Right ventricle myocardium inferior (tissue), 1 donor: ENCODE measurements around the gene DNM3. TPM values are rescaled to one million over a fixed set of nuclear protein-coding genes. Genes with fewer than 3 reads are reported as not detected.

Experiments
- ATAC-seq: fragments of 200-7000 bp; cut with Tn5 transposase; one replicate; pipeline ENCODE4 v1.9.1; 2020; ENCODE audit warnings: mild to moderate bottlenecking, moderate library complexity
- DNase-seq: peaks from one replicate; pipeline ENCODE4 v3.0.0; 2021; ENCODE audit errors: missing footprints
- intact Hi-C: fragments of 100-400 bp; cut with DNase I; formaldehyde crosslinking; loops from one replicate; pipeline ENCODE4 v1.11.0; 2022
- total RNA-seq: library from RNA; stranded (reverse); fragmentation: NEBNext Ultra II Directional; extraction: Animal tissue kit (Norgen Biotek cat#: 25700); gene quantifications from one replicate; pipeline ENCODE4 v1.2.1, GENCODE V29; 2021
- donor health status: DM: no; HTN: yes; CAD: no; lungs with severe emphysema.

DNM3 gene
- total RNA-seq, 1 donor from 2014 or later: 1.8 TPM

- ATAC-seq: no peak
- DNase-seq: no peak
- intact Hi-C loops: no loop called here
Measured at GRCh38 chr1:172255223-172255560, 413.9 kb downstream of the DNM3 start.

GRCh38 chr1:172265905-172266304, 424.6 kb downstream of the DNM3 start:
- ATAC-seq (no peak), DNase-seq (no peak)
- intact Hi-C loops: no loop called here

- ATAC-seq: no peak
- intact Hi-C loops: no loop called here
- no peak for DNase-seq
Measured at GRCh38 chr1:172266528-172267174, 425.4 kb downstream of the DNM3 start.

DNA sequence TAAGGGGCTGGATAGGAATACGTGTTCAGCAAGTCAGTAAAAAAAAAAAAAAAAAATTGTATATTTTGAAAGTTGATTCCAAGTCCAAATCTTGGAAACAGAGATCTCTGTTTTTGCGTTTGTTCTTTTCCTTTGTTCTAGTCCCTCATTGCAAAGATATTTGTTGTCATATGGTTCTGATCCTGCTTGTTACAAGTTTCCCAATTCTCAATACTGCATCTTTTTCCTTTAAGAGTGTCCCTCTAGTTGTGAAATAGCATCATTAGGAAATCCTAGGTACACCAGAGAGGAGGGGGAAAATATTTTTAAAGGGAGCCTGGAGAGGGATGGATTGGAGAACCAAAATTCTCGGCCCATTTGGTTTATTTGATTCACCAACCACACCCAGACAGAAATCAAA, 426.9 kb downstream of the DNM3 start:
- DNase-seq: no peak
- ATAC-seq: no peak
- intact Hi-C loops: no loop called here

GRCh38 chr1:172269084-172269483, 427.8 kb downstream of the DNM3 start:
- intact Hi-C loops: no loop called here
- ATAC-seq (no peak), DNase-seq (no peak)

DNA sequence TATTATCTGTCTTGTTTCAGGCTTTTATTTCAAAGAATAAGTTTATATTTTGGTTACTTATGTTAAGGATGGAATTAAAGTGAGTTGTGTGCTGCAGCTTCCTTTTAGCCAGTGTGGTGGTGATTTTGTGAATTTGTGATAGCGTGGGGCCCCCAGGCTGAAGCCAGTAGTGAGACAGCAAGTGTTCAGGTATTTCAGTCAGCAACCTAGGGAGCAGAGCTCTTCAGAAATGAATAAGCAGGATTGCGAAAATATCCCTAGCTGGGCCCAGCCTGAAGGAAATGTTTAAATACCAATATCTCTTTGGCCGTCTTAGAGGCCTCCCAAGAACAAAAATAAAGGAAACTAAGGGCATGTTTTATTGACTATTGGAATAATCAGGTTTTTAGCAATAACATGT, 428.3 kb downstream of the DNM3 start:
- no peak for ATAC-seq
- intact Hi-C loops: no loop called here

GRCh38 chr1:172270605-172271004, 429.3 kb downstream of the DNM3 start:
- no peak for ATAC-seq

More for the DNA sequence above, 428.3 kb downstream of the DNM3 start:
- DNase-seq: no peak

DNA sequence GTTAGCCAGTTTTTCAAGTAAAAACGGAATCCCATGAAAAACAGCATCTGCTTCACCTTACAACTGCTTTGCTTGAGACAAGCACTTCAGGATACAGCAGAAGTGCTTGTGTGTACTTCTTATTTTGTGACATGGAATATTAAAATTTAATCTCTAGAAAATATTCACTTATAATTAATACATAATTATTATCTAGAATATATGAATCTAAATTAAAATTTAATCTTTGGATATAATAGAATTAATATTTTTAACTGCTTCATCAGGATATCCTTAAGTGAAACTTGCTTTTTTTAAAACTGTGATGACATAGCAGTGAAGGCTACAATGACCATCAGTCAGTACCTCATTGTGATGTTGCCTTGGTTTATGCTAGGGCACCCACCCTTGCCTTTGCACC, 430.8 kb downstream of the DNM3 start:
- intact Hi-C loops: no loop called here
- no peak for DNase-seq
- ATAC-seq: no peak

More at GRCh38 chr1:172270605-172271004, 429.3 kb downstream of the DNM3 start:
- DNase-seq: no peak
- intact Hi-C loops: no loop called here

DNA sequence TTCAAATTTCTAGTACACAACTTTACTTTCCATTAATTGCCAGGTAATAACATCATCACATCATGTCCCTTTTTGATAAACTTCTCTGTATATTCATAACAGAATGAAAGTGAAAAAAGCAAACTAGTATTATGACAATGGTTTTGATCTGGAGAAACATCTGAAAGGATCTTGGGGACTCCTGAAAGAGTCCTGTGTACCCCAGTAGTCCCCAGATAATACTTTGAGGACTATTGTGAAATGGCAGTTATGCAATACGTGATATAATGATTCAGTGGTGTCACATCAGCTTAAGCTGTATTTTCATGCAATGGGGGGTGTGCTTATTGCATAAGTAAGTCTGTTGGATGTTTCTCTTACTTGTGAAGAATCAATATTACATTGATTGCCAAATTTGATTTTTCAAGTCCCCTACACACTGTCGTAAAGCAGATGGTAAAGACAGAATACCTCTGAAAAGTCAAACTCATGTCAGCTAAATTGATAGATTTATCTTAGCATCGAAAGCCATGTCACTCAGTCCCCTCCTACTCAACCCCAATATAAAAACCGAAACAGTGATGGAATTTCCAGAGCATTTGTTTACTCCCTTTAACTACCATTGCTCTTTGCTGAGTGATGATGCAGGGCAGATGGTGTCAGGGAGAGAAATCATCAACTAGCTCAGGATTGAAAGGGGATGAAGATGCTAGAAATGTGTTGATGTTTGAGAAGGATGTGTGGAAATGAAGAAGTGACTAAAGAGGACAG, 432.5 kb downstream of the DNM3 start:
- DNase-seq: no peak
- peak; percentile 75 for ATAC-seq
- intact Hi-C loops: no loop called here

- intact Hi-C loops: no loop called here
Measured at GRCh38 chr1:172275478-172275877, 434.2 kb downstream of the DNM3 start.

GRCh38 chr1:172276120-172276818, 435.0 kb downstream of the DNM3 start:
- DNase-seq: no peak
- ATAC-seq: no peak
- intact Hi-C loops: no loop called here

More at GRCh38 chr1:172275478-172275877, 434.2 kb downstream of the DNM3 start:
- no peak for DNase-seq
- no peak for ATAC-seq

GRCh38 chr1:172277275-172277674, 436.0 kb downstream of the DNM3 start:
- no peak for DNase-seq
- intact Hi-C loops: no loop called here
- no peak for ATAC-seq

DNA sequence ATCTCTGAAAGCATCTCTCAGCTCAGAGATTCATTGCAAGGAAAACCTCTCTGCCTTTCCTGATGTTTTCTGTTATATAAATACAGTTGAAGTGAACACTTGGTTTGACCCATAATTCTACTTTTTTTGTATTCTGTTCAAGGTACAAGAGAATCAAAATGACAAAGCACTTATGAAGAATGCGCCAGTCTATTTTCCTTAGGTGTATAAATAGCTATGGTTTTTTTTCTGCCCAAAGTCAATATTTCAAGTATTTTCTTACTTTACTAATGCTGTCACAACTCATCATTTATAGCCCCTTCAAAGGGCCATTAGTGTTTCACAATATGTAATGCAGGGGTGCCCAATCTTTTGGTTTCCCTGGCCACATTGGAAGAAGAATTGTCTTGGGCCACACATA, 436.7 kb downstream of the DNM3 start:
- no peak for ATAC-seq
- intact Hi-C loops: no loop called here

DNA sequence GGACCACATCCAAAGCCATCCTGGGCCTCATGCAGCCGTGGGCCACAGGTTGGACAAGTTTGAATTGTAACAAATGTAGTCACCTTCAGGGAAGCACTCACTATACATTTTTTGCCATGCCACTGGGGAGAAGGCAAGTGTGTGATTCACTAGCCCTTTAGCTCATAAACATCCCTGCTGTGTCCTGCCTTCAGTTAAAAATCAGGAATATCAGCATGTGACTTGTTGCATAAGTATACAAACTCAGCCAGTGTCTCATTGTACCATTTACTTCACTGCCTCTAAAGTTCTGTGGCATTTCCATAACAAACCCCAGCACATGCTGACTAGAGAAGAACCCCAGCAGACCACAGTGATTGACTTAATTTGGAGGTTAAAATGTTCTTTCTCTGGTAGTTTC, 437.2 kb downstream of the DNM3 start:
- intact Hi-C loops: no loop called here
- DNase-seq (no peak), ATAC-seq (no peak)

More for the DNA sequence above, 436.7 kb downstream of the DNM3 start:
- DNase-seq: no peak

DNA sequence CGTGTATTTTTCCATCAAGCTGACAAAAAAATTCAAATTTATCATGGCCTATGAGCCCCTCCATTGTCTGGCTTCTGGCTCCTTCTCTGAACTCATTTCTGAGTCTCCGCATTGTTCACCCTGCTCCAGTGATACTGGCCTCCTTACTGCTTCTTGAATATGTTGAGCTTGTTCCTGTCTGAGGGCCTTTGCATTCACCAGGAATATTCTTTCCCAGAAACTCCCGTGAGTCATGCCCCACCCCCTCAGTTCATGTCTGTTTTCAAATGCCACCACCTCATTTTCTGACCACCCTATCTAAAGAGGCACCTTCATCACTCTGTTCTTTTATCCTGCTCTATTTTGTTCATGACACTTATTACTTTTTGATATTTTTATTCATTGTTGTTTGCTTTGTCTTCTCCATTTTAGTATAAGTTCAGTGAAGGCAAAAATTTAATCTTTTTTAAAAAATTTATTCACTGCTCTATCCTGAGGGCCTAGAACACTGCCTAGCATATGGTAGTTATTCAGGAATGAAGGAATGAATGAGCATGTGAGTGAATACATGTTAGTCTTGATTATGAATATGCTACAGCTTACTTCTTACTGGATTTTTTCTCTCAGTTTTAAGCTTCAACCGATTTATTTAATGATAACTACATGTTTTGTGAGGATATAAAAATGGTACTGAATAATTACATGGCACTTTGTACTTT, 438.8 kb downstream of the DNM3 start:
- no peak for ATAC-seq
- DNase-seq: no peak

GRCh38 chr1:172283766-172284165, 442.5 kb downstream of the DNM3 start:
- no peak for DNase-seq
- ATAC-seq: no peak
- intact Hi-C loops: loop anchor here (10.0 kb wide), 1 partner anchor 119 kb away; no protein-coding TSS in a partner anchor

More for the DNA sequence above, 438.8 kb downstream of the DNM3 start:
- intact Hi-C loops: loop anchor here (10.0 kb wide), 1 partner anchor 115 kb away; no protein-coding TSS in a partner anchor

DNA sequence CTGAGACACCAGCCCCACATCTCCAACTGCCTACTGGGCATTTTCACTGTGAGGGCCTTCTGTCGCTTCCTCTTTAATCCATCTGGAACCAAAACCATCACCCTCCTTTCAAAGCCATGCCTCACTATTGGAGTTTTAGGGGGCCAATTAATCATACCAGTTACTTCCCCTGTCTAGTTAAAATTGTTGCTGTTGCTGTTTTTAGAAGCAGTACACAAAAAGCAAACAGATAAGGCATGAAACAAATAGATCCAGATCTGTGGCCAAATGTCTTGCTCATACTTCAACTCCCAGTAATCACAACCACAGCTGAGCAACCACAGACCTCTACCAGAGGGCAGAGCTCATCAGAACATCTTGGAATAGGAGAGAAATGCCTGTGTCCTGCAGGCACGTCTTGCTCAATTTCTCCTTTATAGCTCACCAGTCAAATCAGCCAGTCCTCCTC, 445.4 kb downstream of the DNM3 start:
- intact Hi-C loops: loop anchor here (10.0 kb wide), 1 partner anchor 122 kb away; no protein-coding TSS in a partner anchor
- DNase-seq (no peak), ATAC-seq (peak; percentile 87)

DNA sequence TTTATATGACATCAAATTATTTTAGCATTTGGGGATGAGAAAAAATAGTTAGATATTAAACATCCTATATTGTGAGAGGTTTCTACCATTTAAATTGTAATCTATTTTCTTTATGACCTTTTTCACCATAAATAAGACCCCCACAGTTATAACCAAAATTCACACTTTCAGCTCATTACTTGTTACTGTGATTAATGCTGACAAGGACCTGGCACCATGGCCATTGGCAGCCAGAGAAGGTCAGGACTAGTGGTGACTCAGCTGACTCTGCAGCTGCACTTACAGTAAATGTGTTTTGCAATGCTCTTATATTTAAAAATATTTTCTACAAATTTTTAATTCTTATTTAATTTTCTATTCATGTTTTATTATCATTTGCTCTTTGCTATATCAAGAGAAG, 445.9 kb downstream of the DNM3 start:
- peak; percentile 76 for DNase-seq
- intact Hi-C loops: loop anchor here (10.0 kb wide), 1 partner anchor 122 kb away; no protein-coding TSS in a partner anchor
- ATAC-seq: peak; percentile 80

GRCh38 chr1:172288581-172288980, 447.3 kb downstream of the DNM3 start:
- ATAC-seq (no peak), DNase-seq (no peak)
- intact Hi-C loops: loop anchor here (10.0 kb wide), 1 partner anchor 124 kb away; no protein-coding TSS in a partner anchor
